Measurements from ENCODE around the gene KAT6B.
"Not testable (repeated sequence)": the region's sequence is repeated elsewhere in the genome, so short reads cannot be mapped to it uniquely, and the experiment has no call there.

KAT6B gene

DNA sequence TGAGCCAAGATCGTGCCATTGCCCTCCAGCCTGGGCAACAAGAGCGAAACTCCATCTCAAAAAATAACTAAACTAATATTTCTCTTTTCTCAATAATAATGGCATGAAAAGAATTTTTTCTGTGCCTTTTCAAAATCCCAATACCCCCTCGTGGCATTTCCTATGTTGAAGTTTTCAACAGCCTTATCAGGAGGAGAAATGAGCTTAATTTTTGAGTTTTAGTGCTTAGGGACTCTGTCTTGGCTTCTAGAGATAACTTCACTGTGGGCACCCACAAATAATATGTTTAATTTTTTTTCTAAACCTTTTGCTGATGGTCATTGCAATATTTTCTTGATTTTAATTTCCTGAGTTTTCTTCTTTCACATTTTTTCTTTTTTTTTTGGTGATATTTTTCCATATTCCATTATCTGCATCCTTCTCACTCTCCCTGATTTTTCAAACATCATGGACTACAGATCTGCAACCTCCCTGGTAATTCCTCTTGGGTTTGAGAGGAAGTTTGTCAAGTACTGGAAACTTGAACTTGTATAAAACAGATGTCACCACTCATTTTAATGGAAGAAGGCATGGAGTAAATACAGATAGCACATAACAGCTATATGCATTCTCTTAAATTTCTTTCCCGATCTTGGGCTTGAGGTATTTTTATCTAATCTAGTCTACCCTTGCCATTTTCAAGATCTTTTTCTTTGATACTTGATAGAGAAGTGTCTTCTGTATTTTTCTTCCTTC is 84.0 kb downstream of the KAT6B start:
- H3K4me1 ChIP-seq (ENCODE audit: insufficient read depth, low read length) = no peaks in the 10 kb centered on the region
- WGBS = 86% methylated on average over 2 of the region's 4 CpGs
- no peak overlapping the region for H3K4me3 ChIP-seq (ENCODE audit: low read length)
- no peaks in the 10 kb centered on the region for H3K36me3 ChIP-seq (ENCODE audit: insufficient read depth, low read length)
- H3K27ac ChIP-seq (ENCODE audit: low read depth, low read length) = no peak overlapping the region
- H3K9ac ChIP-seq (ENCODE audit: low read depth, low read length) = no peak overlapping the region
- H3K27me3 ChIP-seq (ENCODE audit: insufficient read depth, low read length) = no peaks in the 10 kb centered on the region
- H3K9me3 ChIP-seq (ENCODE audit: insufficient read depth, low read depth, low read length) = no peaks in the 10 kb centered on the region

DNA sequence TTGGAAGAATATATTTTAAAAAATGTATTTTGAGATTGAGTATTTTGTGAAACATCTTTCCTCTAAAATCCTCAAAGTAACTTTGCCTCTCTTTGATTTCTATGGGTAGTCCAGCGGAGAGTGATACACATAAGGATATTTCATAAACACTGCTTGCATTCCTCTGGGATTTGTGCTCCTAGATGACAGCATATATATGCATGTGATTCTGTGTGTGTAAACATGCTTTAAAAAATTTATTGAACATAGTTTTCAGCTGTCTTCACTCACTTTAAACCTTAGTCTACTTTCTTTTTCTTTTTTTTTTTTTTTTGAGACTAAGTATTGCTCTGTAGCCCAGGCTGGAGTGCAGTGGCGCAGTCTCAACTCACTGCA is 84.6 kb downstream of the KAT6B start:
- no peaks in the 10 kb centered on the region for H3K36me3 ChIP-seq (ENCODE audit: insufficient read depth, low read length)
- H3K27me3 ChIP-seq (ENCODE audit: insufficient read depth, low read length) = no peaks in the 10 kb centered on the region
- no peaks in the 10 kb centered on the region for H3K4me1 ChIP-seq (ENCODE audit: insufficient read depth, low read length)
- no peak overlapping the region for H3K9ac ChIP-seq (ENCODE audit: low read depth, low read length)
- no peak overlapping the region for H3K4me3 ChIP-seq (ENCODE audit: low read length)
- H3K27ac ChIP-seq (ENCODE audit: low read depth, low read length) = no peak overlapping the region
- 100% methylated on average over 1 of the region's 2 CpGs for WGBS
- no peaks in the 10 kb centered on the region for H3K9me3 ChIP-seq (ENCODE audit: insufficient read depth, low read depth, low read length)

DNA sequence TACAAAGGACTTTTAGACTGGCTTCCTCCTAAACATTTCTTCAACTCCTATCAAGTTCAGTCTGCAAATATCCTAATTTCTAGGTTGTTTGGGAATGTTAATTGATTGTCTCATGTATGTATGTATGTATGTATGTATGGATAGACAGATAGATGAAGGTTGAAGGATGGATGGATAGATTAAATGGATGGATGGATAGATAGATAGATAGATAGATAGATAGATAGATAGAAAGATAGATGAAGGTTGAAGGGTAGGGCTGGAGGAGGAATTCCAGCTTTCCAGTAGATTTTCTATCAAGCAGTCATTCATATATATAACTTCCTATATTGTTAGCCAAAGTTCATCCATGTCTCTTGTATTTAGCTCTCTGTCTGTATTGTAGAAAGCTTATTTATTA is 85.8 kb downstream of the KAT6B start:
- Histone ChIP-seq H3K27ac (ENCODE audit: low read depth, low read length) (no peak overlapping the region), H3K9me3 (ENCODE audit: insufficient read depth, low read depth, low read length) (no peaks in the 10 kb centered on the region), H3K9ac (ENCODE audit: low read depth, low read length) (no peak overlapping the region), H3K27me3 (ENCODE audit: insufficient read depth, low read length) (no peaks in the 10 kb centered on the region), H3K36me3 (ENCODE audit: insufficient read depth, low read length) (no peaks in the 10 kb centered on the region), H3K4me1 (ENCODE audit: insufficient read depth, low read length) (peaks cover 2% of the 10 kb centered on the region), H3K4me3 (ENCODE audit: low read length) (no peak overlapping the region)

DNA sequence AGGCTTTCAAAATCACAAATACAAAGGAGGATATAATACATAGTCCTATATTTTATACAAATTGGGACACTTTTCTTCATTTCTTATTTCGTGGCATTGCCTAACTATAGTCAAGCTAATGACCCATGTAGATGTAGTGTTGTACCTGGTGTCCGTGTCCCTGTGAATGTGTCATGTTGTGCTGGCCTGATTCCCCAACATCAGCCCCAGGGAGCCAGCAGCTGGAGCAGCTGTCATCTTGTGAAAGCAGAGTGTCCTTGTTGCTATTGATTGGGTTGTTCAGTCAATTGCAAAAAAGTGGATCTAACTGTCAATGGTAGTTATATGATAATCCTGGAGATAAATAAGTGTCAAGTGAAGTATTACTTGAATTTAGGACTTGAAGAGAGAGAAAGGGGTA is 86.3 kb downstream of the KAT6B start:
- Histone ChIP-seq H3K4me3 (ENCODE audit: low read length) (no peak overlapping the region), H3K27me3 (ENCODE audit: insufficient read depth, low read length) (no peaks in the 10 kb centered on the region), H3K4me1 (ENCODE audit: insufficient read depth, low read length) (peaks cover 7% of the 10 kb centered on the region), H3K9ac (ENCODE audit: low read depth, low read length) (no peak overlapping the region), H3K9me3 (ENCODE audit: insufficient read depth, low read depth, low read length) (no peaks in the 10 kb centered on the region), H3K27ac (ENCODE audit: low read depth, low read length) (no peak overlapping the region), H3K36me3 (ENCODE audit: insufficient read depth, low read length) (no peaks in the 10 kb centered on the region)
- 89% methylated on average over 2 of the region's 2 CpGs for WGBS

DNA sequence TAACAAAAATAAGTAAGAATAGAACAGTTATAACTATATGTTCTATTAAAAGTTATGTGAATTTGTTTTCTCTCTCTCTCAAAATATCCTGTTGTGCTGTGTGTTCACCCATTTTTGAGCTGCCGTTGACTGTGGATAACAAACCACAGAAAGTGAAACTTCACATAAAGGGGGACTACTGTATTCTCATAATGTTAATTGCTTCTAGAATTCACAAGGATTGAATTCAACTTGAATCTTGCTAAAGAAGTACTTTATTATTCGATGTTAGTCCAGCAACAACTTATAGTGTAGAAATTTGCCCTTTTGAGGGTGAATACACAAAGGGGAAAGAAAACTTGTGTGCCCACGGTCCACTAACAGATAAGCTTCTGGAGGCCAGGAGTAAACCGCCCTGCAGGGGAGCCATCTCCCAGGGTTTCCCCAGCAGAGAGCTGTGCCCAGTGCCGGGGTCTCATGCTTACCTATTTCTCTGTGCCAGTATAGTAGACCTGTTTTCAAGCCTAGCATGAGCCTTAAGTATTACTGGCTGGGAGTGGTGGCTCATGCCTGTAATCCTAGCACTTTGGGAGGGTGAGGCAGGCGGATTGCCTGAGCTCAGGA is 87.1 kb downstream of the KAT6B start:
- peaks cover 8% of the 10 kb centered on the region for H3K4me1 ChIP-seq (ENCODE audit: insufficient read depth, low read length)
- H3K4me3 ChIP-seq (ENCODE audit: low read length) = no peak overlapping the region
- H3K9me3 ChIP-seq (ENCODE audit: insufficient read depth, low read depth, low read length) = no peaks in the 10 kb centered on the region
- no peaks in the 10 kb centered on the region for H3K27me3 ChIP-seq (ENCODE audit: insufficient read depth, low read length)
- 87% methylated on average over 5 of the region's 6 CpGs for WGBS
- H3K36me3 ChIP-seq (ENCODE audit: insufficient read depth, low read length) = no peaks in the 10 kb centered on the region
- H3K27ac ChIP-seq (ENCODE audit: low read depth, low read length) = no peak overlapping the region
- H3K9ac ChIP-seq (ENCODE audit: low read depth, low read length) = no peak overlapping the region

DNA sequence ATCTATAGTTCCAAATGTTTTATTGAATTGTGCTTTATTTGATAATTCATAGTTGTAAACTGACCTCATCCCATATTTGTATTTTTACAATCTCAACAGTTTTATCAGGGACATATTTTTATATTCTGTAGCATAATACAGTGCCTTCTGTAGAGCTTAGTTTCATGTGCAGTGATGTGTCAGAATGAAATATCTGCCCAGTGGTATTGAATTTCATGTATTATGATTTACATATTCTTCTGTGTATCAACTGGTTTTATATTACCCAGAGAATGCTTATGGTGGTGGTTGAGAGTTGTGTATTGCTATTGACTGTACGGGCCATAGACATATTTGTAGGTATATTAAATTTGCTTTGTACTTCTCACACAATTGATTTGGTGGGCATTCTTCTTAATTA is 89.9 kb downstream of the KAT6B start:
- Histone ChIP-seq H3K4me3 (ENCODE audit: low read length) (no peak overlapping the region), H3K27me3 (ENCODE audit: insufficient read depth, low read length) (no peaks in the 10 kb centered on the region), H3K9me3 (ENCODE audit: insufficient read depth, low read depth, low read length) (peaks cover 7% of the 10 kb centered on the region; the same call in 1 of the 2 replicates), H3K9ac (ENCODE audit: low read depth, low read length) (no peak overlapping the region), H3K36me3 (ENCODE audit: insufficient read depth, low read length) (no peaks in the 10 kb centered on the region), H3K4me1 (ENCODE audit: insufficient read depth, low read length) (peaks cover 9% of the 10 kb centered on the region), H3K27ac (ENCODE audit: low read depth, low read length) (no peak overlapping the region)
- WGBS = 100% methylated on average over 1 of the region's 1 CpG

DNA sequence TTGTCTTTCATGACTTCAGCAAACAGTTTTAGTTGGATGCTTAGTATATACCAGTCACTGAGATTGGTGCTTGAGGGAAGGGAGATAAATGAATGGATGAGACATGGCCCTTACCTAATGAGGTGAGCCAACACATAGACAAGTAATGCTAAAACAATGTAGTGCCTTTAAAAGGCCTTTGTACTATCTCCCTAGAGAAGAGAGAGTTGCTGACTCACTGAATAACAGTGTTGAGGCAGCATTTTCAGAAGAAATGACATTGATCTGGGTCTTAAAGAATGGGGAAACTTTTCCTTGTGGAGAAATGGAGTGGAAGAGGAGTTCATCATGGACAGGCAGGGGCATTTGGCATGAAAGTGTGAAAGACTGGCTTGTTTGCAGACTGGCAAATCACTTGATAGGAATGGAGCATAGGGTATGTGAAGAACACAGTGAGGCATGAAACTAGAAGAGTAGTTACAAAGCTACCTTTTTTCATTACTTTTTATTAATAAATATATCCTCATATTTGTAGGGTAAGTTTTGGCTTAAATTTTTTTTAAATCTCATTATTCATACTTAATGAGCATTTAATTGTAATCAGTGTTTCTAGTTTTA is 91.2 kb downstream of the KAT6B start:
- no peaks in the 10 kb centered on the region for H3K27me3 ChIP-seq (ENCODE audit: insufficient read depth, low read length)
- peaks cover 7% of the 10 kb centered on the region; the same call in 1 of the 2 replicates for H3K9me3 ChIP-seq (ENCODE audit: insufficient read depth, low read depth, low read length)
- H3K36me3 ChIP-seq (ENCODE audit: insufficient read depth, low read length) = no peaks in the 10 kb centered on the region
- H3K9ac ChIP-seq (ENCODE audit: low read depth, low read length) = no peak overlapping the region
- H3K4me3 ChIP-seq (ENCODE audit: low read length) = no peak overlapping the region
- peak overlapping the region; percentile 5; the same call in 1 of the 2 replicates for H3K27ac ChIP-seq (ENCODE audit: low read depth, low read length)
- H3K4me1 ChIP-seq (ENCODE audit: insufficient read depth, low read length) = peaks cover 22% of the 10 kb centered on the region

DNA sequence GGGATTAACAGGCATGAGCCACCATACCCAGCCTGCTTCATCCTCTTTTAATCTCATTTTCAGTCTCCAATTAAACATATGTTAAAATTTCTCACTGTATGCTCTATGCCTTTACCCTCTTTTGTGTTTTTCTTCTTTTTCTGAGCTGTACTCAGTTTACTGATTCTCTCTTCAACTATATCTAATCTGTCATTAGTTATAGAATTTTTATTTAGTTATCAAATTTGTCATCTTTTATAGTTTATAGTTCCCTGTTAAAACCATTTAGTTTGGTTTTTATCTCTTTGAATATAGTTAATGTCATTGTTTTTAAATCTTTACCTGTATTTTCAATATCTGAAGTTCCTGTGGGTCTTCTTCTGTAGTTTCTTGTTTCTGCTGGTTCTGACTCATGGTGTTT is 93.3 kb downstream of the KAT6B start:
- Histone ChIP-seq H3K36me3 (ENCODE audit: insufficient read depth, low read length) (no peaks in the 10 kb centered on the region), H3K9me3 (ENCODE audit: insufficient read depth, low read depth, low read length) (peaks cover 7% of the 10 kb centered on the region; the same call in 1 of the 2 replicates), H3K27me3 (ENCODE audit: insufficient read depth, low read length) (no peaks in the 10 kb centered on the region), H3K27ac (ENCODE audit: low read depth, low read length) (no peak overlapping the region), H3K4me1 (ENCODE audit: insufficient read depth, low read length) (peaks cover 41% of the 10 kb centered on the region), H3K4me3 (ENCODE audit: low read length) (no peak overlapping the region), H3K9ac (ENCODE audit: low read depth, low read length) (no peak overlapping the region)

DNA sequence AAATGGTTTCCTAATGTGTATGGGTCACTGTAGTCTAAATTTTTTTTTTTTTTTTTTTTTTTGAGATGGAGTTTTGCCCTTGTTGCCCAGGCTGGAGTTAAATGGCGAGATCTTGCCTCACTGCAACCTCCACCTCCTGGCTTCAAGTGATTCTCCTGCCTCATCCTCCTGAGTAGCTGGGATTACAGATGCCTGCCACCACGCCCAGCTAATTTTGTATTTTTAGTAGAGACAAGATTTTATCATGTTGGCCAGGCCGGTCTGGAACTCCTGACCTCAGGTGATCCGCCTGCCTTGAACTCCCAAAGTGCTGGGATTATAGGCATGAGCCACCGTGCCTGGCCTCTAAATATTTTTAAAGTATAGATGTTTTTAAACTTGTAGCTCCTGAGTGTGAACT is 94.7 kb downstream of the KAT6B start:
- H3K36me3 ChIP-seq (ENCODE audit: insufficient read depth, low read length); H3K4me3 ChIP-seq (ENCODE audit: low read length); H3K9me3 ChIP-seq (ENCODE audit: insufficient read depth, low read depth, low read length); H3K27me3 ChIP-seq (ENCODE audit: insufficient read depth, low read length); H3K9ac ChIP-seq (ENCODE audit: low read depth, low read length); H3K27ac ChIP-seq (ENCODE audit: low read depth, low read length): not testable (repeated sequence)
- H3K4me1 ChIP-seq (ENCODE audit: insufficient read depth, low read length) = peaks cover 42% of the 10 kb centered on the region
- 92% methylated on average over 5 of the region's 5 CpGs for WGBS

DNA sequence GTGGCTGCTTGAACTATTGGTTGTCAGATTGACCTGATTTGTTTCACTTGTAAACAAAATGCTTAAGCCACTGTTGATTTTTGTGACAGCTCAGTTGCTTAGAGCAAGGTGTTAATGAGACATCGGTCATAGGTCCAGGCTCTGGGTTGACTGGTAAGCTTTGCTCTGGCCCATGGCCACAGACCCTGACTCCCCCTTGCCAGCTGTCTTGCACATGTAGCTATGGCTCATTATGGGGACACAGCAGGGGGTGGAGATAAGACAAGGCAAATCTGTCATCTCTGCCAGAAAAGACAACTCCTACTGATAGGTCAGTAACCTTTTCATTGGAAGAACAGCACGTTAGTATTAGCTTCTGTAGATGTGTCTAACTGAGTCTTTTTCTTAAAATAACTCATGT is 95.3 kb downstream of the KAT6B start:
- H3K27ac ChIP-seq (ENCODE audit: low read depth, low read length) = no peak overlapping the region

DNA sequence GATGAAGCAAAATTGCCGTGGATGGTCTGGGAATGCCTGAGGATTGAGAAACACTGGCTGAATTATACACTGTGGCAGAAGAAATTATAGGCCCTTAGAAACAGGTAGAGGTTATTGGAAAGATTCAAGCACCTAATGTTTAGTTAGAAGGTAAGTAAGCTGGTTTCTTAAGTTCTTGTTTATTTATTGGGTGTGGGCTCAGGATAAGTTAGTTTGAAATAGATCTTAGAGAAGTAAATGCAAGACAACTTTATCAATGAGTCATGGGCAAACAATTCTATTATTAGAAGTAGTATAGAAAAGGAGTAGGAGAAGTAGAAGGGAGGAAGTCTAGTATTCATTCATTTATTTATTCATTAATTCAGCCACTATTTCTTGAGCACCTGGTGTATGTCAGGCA is 96.5 kb downstream of the KAT6B start:
- peaks cover 7% of the 10 kb centered on the region; the same call in 1 of the 2 replicates for H3K9me3 ChIP-seq (ENCODE audit: insufficient read depth, low read depth, low read length)
- no peak overlapping the region for H3K9ac ChIP-seq (ENCODE audit: low read depth, low read length)
- no peak overlapping the region for H3K27ac ChIP-seq (ENCODE audit: low read depth, low read length)
- no peaks in the 10 kb centered on the region for H3K36me3 ChIP-seq (ENCODE audit: insufficient read depth, low read length)
- H3K4me1 ChIP-seq (ENCODE audit: insufficient read depth, low read length) = peaks cover 43% of the 10 kb centered on the region; the same call in 1 of the 2 replicates
- H3K4me3 ChIP-seq (ENCODE audit: low read length) = no peak overlapping the region
- no peaks in the 10 kb centered on the region for H3K27me3 ChIP-seq (ENCODE audit: insufficient read depth, low read length)
- 92% methylated on average over 1 of the region's 1 CpG for WGBS

More for the DNA sequence above, 95.3 kb downstream of the KAT6B start:
- H3K36me3 ChIP-seq (ENCODE audit: insufficient read depth, low read length) = no peaks in the 10 kb centered on the region
- no peaks in the 10 kb centered on the region for H3K27me3 ChIP-seq (ENCODE audit: insufficient read depth, low read length)
- peaks cover 42% of the 10 kb centered on the region for H3K4me1 ChIP-seq (ENCODE audit: insufficient read depth, low read length)
- H3K4me3 ChIP-seq (ENCODE audit: low read length) = no peak overlapping the region
- H3K9ac ChIP-seq (ENCODE audit: low read depth, low read length) = no peak overlapping the region
- 56% methylated on average over 2 of the region's 2 CpGs for WGBS
- peaks cover 7% of the 10 kb centered on the region; the same call in 1 of the 2 replicates for H3K9me3 ChIP-seq (ENCODE audit: insufficient read depth, low read depth, low read length)
